GM23338 (cell line): ENCODE measurements around the gene MFSD6. TPM values are rescaled to one million over a fixed set of nuclear protein-coding genes. Genes with fewer than 3 reads are reported as not detected.

Experiments used
- ATAC-seq: fragments of 200-7000 bp; cut with Tn5 transposase; 3 replicates; pipeline ENCODE4 v1.9.1; 2020
- DNase-seq: peaks from one replicate; pipeline ENCODE4 v3.0.0-alpha.2; 2015; ENCODE audit warnings: low spot score
- H2AFZ ChIP-seq: fragments of 200-600 bp; sonication (generic); 2 replicates; pipeline ENCODE4 v1.8.0; 2016; ENCODE audit warnings: antibody characterized with exemption, mild to moderate bottlenecking, moderate library complexity
- H3F3A ChIP-seq: fragments of 200-600 bp; sonication (generic); replicated peaks from 2 replicates; pipeline ENCODE4 v1.8.0; 2017; ENCODE audit warnings: antibody characterized with exemption, mixed run types, low read depth
- H3K27ac ChIP-seq: fragments of 200-600 bp; sonication (generic); 2 replicates; pipeline ENCODE4 v1.6.1; 2016; ENCODE audit warnings: low read depth
- H3K27me3 ChIP-seq: fragments of 200-600 bp; sonication (generic); 2 replicates; pipeline ENCODE4 v1.8.0; 2016; ENCODE audit warnings: mild to moderate bottlenecking, mixed run types, moderate library complexity; ENCODE audit not compliant: insufficient read depth
- H3K36me3 ChIP-seq: fragments of 200-600 bp; sonication (generic); 2 replicates; pipeline ENCODE4 v1.8.0; 2016; ENCODE audit warnings: mild to moderate bottlenecking; ENCODE audit not compliant: insufficient read depth
- H3K4me1 ChIP-seq: fragments of 200-600 bp; sonication (generic); 2 replicates; pipeline ENCODE4 v1.8.0; 2016; ENCODE audit warnings: mild to moderate bottlenecking, moderate library complexity; ENCODE audit not compliant: insufficient read depth
- H3K4me2 ChIP-seq: fragments of 200-600 bp; sonication (generic); 2 replicates; pipeline ENCODE4 v1.7.1; 2017; ENCODE audit warnings: mixed run types
- H3K4me3 ChIP-seq: fragments of 200-600 bp; sonication (generic); 2 replicates; pipeline ENCODE4 v1.6.1; 2016; ENCODE audit warnings: mixed run types
- H3K79me2 ChIP-seq: fragments of 200-600 bp; sonication (generic); replicated peaks from 2 replicates; pipeline ENCODE4 v1.8.0; 2017; ENCODE audit warnings: mild to moderate bottlenecking; ENCODE audit not compliant: insufficient read depth
- H3K9me2 ChIP-seq: fragments of 200-600 bp; sonication (generic); 2 replicates; pipeline ENCODE4 v1.8.0; 2017; ENCODE audit not compliant: insufficient read depth
- H4K20me1 ChIP-seq: fragments of 200-600 bp; sonication (generic); replicated peaks from 2 replicates; pipeline ENCODE4 v1.8.0; 2017; ENCODE audit warnings: mild to moderate bottlenecking; ENCODE audit not compliant: insufficient read depth
- H3K27ac Mint-ChIP-seq: 2 replicates; pipeline ENCODE4 v1.8.0; 2020; ENCODE audit warnings: inconsistent platforms, mild to moderate bottlenecking, moderate library complexity, mixed read lengths
- H3K27me3 Mint-ChIP-seq: 3 replicates; pipeline ENCODE4 v1.8.0; 2022; ENCODE audit warnings: low read depth, mild to moderate bottlenecking, moderate library complexity, mixed read lengths, inconsistent platforms; ENCODE audit not compliant: insufficient read depth, poor library complexity
- H3K36me3 Mint-ChIP-seq: 3 replicates; pipeline ENCODE4 v1.8.0; 2021; ENCODE audit warnings: low read depth, mild to moderate bottlenecking, inconsistent platforms, moderate library complexity, mixed read lengths
- H3K4me1 Mint-ChIP-seq: 3 replicates; pipeline ENCODE4 v1.8.0; 2020; ENCODE audit warnings: mild to moderate bottlenecking, inconsistent platforms, mixed read lengths
- H3K4me3 Mint-ChIP-seq: 3 replicates; pipeline ENCODE4 v1.8.0; 2021; ENCODE audit warnings: moderate library complexity, mild to moderate bottlenecking, inconsistent platforms, mixed read lengths
- H3K9me3 Mint-ChIP-seq: 3 replicates; pipeline ENCODE4 v1.8.0; 2020; ENCODE audit warnings: moderate library complexity, mild to moderate bottlenecking, inconsistent platforms, mixed read lengths
- ETS1 ChIP-seq: IDR thresholded peaks from 2 replicates; pipeline ENCODE4 v1.6.1; 2016; ENCODE audit warnings: antibody characterized with exemption
- EZH2 ChIP-seq: fragments of 200-600 bp; sonication (generic); IDR thresholded peaks from one replicate; pipeline ENCODE4 v1.8.0; 2017; ENCODE audit warnings: antibody characterized with exemption, mild to moderate bottlenecking, low read depth; ENCODE audit not compliant: unreplicated experiment
- JUNB ChIP-seq: IDR thresholded peaks from one replicate; pipeline ENCODE4 v1.6.1; 2016; ENCODE audit warnings: antibody characterized with exemption; ENCODE audit not compliant: unreplicated experiment
- POLR2AphosphoS5 ChIP-seq: IDR thresholded peaks from 2 replicates; pipeline ENCODE4 v1.6.1; 2016; ENCODE audit warnings: antibody characterized with exemption, low read depth
- ZNF114 ChIP-seq: fragments of 250-450 bp; sonication (Bioruptor Pico); IDR thresholded peaks from 2 replicates; pipeline ENCODE4 v1.5.0; 2020; ENCODE audit warnings: mild to moderate bottlenecking, moderate library complexity
- ZNF331 ChIP-seq: fragments of 250-450 bp; sonication (Bioruptor Pico); IDR thresholded peaks from 2 replicates; pipeline ENCODE4 v1.5.0; 2020; ENCODE audit warnings: low read depth, mild to moderate bottlenecking, moderate library complexity
- polyA plus RNA-seq: library from polyadenylated mRNA; unstranded; fragments of >200 nt; fragmentation: Nextera tagmentation; extraction: Ambion mirVana; gene quantifications from 2 replicates; pipeline ENCODE4 v1.2.1, GENCODE V29; 2016
- total RNA-seq: library from RNA; depleted of rRNA; stranded (reverse); fragments of >200 nt; shearing (Covaris generic); gene quantifications from 2 replicates; pipeline ENCODE4 v1.2.3, GENCODE V29; 2014
- TF ChIP-seq, protein P1 (sequence below): fragments of 250-450 bp; sonication (Bioruptor Pico); IDR thresholded peaks from 2 replicates; pipeline ENCODE4 v1.5.0; 2020; ENCODE audit warnings: mild to moderate bottlenecking, moderate library complexity
- TF ChIP-seq, protein P2 (sequence below): IDR thresholded peaks from one replicate; pipeline ENCODE4 v1.6.1; 2018; ENCODE audit warnings: antibody characterized with exemption; ENCODE audit not compliant: unreplicated experiment

Gene MFSD6
- total and polyA plus RNA-seq, 2 experiments from 2014 or later = 2.3 to 9.6 TPM

DNA sequence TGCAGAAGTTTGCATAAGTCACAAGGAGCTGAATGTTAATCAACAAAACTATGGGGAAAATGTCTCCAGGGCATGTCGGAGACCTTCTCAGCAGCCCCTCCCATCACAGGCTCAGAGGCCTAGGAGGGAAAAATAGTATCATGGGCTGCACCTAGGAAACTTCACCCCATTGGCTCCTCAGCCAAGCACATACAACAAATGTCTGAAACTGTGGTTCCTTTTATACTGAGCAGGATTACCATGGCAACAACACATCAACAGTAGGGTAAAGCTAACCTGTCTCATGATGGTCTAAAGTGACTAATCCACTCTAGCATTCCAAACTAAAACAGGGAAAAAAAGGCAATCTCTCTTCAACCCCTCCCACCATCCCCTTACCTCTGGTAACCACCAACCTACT is 129.6 kb downstream of the MFSD6 start (continued):
- TF ChIP-seq, protein P1, sequence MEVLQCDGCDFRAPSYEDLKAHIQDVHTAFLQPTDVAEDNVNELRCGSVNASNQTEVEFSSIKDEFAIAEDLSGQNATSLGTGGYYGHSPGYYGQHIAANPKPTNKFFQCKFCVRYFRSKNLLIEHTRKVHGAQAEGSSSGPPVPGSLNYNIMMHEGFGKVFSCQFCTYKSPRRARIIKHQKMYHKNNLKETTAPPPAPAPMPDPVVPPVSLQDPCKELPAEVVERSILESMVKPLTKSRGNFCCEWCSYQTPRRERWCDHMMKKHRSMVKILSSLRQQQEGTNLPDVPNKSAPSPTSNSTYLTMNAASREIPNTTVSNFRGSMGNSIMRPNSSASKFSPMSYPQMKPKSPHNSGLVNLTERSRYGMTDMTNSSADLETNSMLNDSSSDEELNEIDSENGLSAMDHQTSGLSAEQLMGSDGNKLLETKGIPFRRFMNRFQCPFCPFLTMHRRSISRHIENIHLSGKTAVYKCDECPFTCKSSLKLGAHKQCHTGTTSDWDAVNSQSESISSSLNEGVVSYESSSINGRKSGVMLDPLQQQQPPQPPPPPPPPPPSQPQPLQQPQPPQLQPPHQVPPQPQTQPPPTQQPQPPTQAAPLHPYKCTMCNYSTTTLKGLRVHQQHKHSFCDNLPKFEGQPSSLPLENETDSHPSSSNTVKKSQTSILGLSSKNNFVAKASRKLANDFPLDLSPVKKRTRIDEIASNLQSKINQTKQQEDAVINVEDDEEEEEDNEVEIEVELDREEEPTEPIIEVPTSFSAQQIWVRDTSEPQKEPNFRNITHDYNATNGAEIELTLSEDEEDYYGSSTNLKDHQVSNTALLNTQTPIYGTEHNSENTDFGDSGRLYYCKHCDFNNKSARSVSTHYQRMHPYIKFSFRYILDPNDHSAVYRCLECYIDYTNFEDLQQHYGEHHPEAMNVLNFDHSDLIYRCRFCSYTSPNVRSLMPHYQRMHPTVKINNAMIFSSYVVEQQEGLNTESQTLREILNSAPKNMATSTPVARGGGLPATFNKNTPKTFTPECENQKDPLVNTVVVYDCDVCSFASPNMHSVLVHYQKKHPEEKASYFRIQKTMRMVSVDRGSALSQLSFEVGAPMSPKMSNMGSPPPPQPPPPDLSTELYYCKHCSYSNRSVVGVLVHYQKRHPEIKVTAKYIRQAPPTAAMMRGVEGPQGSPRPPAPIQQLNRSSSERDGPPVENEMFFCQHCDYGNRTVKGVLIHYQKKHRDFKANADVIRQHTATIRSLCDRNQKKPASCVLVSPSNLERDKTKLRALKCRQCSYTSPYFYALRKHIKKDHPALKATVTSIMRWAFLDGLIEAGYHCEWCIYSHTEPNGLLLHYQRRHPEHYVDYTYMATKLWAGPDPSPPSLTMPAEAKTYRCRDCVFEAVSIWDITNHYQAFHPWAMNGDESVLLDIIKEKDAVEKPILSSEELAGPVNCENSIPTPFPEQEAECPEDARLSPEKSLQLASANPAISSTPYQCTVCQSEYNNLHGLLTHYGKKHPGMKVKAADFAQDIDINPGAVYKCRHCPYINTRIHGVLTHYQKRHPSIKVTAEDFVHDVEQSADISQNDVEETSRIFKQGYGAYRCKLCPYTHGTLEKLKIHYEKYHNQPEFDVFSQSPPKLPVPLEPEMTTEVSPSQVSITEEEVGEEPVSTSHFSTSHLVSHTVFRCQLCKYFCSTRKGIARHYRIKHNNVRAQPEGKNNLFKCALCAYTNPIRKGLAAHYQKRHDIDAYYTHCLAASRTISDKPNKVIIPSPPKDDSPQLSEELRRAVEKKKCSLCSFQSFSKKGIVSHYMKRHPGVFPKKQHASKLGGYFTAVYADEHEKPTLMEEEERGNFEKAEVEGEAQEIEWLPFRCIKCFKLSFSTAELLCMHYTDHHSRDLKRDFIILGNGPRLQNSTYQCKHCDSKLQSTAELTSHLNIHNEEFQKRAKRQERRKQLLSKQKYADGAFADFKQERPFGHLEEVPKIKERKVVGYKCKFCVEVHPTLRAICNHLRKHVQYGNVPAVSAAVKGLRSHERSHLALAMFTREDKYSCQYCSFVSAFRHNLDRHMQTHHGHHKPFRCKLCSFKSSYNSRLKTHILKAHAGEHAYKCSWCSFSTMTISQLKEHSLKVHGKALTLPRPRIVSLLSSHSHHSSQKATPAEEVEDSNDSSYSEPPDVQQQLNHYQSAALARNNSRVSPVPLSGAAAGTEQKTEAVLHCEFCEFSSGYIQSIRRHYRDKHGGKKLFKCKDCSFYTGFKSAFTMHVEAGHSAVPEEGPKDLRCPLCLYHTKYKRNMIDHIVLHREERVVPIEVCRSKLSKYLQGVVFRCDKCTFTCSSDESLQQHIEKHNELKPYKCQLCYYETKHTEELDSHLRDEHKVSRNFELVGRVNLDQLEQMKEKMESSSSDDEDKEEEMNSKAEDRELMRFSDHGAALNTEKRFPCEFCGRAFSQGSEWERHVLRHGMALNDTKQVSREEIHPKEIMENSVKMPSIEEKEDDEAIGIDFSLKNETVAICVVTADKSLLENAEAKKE (CRISPR knock-in tag) = no peak
- TF ChIP-seq JUNB (no peak), ETS1 (no peak)

DNA sequence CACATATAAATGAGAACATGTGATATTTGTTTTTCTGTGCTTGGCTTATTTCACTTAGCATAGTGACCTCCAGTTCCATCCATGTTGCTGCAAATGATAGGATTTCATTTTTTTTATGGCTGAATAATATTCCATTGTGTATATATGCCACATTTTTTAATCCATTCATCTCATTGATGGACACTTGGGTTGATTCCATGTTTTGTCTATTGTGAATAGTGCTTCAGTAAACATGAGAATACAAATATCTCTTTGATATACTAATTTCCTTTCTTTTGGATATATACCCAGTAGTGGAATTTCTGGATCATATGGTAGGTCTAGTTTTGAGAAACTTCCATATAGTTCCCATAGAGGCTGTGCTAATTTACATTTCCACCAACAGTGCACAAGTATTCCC is 130.0 kb downstream of the MFSD6 start:
- no peaks in the 10 kb centered on the region for H3K9me2 ChIP-seq
- no peaks in the 10 kb centered on the region for H3K27me3 ChIP-seq
- Mint-ChIP-seq H3K27ac (no peak overlapping the region), H3K9me3 (peaks cover 54% of the 10 kb centered on the region), H3K4me1 (peaks cover 18% of the 10 kb centered on the region), H3K27me3 (peaks cover 13% of the 10 kb centered on the region), H3K4me3 (no peak overlapping the region), H3K36me3 (peaks cover 51% of the 10 kb centered on the region)
- H3K4me3 ChIP-seq = no peak overlapping the region
- H3K4me2 ChIP-seq = no peak overlapping the region
- peaks cover 25% of the 10 kb centered on the region for H3K4me1 ChIP-seq
- peaks cover 12% of the 10 kb centered on the region; the same call in 1 of the 2 replicates for H3K36me3 ChIP-seq
- peaks cover 4% of the 10 kb centered on the region; the same call in 1 of the 2 replicates for H3F3A ChIP-seq
- H4K20me1 ChIP-seq = no peaks in the 10 kb centered on the region
- ATAC-seq (no peak), DNase-seq (no peak)
- no peak overlapping the region for H2AFZ ChIP-seq
- TF ChIP-seq EZH2 (no peak), POLR2AphosphoS5 (no peak), ZNF114 (CRISPR knock-in tag) (no peak), ZNF331 (CRISPR knock-in tag) (no peak), JUNB (no peak)
- TF ChIP-seq, protein P2, sequence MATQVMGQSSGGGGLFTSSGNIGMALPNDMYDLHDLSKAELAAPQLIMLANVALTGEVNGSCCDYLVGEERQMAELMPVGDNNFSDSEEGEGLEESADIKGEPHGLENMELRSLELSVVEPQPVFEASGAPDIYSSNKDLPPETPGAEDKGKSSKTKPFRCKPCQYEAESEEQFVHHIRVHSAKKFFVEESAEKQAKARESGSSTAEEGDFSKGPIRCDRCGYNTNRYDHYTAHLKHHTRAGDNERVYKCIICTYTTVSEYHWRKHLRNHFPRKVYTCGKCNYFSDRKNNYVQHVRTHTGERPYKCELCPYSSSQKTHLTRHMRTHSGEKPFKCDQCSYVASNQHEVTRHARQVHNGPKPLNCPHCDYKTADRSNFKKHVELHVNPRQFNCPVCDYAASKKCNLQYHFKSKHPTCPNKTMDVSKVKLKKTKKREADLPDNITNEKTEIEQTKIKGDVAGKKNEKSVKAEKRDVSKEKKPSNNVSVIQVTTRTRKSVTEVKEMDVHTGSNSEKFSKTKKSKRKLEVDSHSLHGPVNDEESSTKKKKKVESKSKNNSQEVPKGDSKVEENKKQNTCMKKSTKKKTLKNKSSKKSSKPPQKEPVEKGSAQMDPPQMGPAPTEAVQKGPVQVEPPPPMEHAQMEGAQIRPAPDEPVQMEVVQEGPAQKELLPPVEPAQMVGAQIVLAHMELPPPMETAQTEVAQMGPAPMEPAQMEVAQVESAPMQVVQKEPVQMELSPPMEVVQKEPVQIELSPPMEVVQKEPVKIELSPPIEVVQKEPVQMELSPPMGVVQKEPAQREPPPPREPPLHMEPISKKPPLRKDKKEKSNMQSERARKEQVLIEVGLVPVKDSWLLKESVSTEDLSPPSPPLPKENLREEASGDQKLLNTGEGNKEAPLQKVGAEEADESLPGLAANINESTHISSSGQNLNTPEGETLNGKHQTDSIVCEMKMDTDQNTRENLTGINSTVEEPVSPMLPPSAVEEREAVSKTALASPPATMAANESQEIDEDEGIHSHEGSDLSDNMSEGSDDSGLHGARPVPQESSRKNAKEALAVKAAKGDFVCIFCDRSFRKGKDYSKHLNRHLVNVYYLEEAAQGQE = no peak
- no peak overlapping the region for H3K27ac ChIP-seq
- H3K79me2 ChIP-seq = no peaks in the 10 kb centered on the region
